ENCODE data around the gene CACNG4.

The CACNG4 gene

DNA sequence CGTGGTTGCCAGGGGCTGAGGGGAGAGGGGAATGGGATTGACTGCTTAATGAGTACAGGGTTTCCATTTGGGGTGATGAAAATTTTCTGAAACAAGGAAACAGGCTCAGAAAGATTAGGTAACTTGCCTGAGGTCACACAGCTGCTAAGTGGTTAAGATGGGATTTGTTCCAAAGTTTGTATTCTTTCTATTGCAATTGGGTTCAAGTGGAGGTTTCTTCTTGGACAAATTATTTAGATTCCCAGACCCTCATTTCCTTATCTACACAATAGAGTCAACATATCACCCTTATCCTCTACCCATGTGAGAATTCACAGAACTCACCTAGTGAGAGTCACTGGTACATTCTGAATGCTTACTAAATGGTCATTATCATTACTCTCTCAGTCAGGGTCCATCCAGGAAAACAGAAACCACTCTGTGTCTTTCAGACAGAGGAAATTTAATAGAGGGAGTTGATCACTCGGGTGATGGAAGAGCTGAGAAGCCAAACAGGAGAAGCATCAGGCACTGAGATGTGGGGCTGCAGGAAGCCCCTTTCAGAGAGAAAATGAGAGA lies 22.6 kb downstream of the CACNG4 start:
- Histone ChIP-seq H3K79me1 (ENCODE audit: low read length) (no peaks in the 10 kb centered on the region), H3K56ac (ENCODE audit: low read length) (no peak overlapping the region), H4K5ac (ENCODE audit: low read length) (no peak overlapping the region), H3K27me3 (ENCODE audit: insufficient read depth, low read length, poor library complexity) (no peaks in the 10 kb centered on the region), H3K4me1 (ENCODE audit: control insufficient read depth, low read depth, low read length) (no peaks in the 10 kb centered on the region), H2BK120ac (ENCODE audit: low read depth, low read length) (no peak overlapping the region), H4K8ac (ENCODE audit: low read depth, low read length) (no peak overlapping the region), H3K4ac (ENCODE audit: low read depth, low read length) (no peak overlapping the region), H3K9ac (ENCODE audit: low read length) (no peak overlapping the region), H3K4me2 (ENCODE audit: low read length) (no peak overlapping the region), H3K79me2 (ENCODE audit: control insufficient read depth, insufficient read depth, low read length) (no peaks in the 10 kb centered on the region), H3K23ac (ENCODE audit: low read length) (no peak overlapping the region), H3K18ac (ENCODE audit: low read length) (no peak overlapping the region), H3K4me3 (ENCODE audit: low read length) (no peak overlapping the region), H2BK5ac (ENCODE audit: low read length) (no peak overlapping the region), H3K36me3 (ENCODE audit: control insufficient read depth, insufficient read depth, low read length) (no peaks in the 10 kb centered on the region), H3K27ac (ENCODE audit: low read depth, low read length) (no peak overlapping the region), H2BK15ac (replicated peaks; ENCODE audit: low read depth) (no peak overlapping the region), H2AK5ac (ENCODE audit: low read length) (no peak overlapping the region)
- DNase-seq = no peak
- no CpG with 5 or more reads among the region's 2 CpGs for WGBS (ENCODE audit: extremely low coverage, insufficient coverage, low lambda C conversion rate)

DNA sequence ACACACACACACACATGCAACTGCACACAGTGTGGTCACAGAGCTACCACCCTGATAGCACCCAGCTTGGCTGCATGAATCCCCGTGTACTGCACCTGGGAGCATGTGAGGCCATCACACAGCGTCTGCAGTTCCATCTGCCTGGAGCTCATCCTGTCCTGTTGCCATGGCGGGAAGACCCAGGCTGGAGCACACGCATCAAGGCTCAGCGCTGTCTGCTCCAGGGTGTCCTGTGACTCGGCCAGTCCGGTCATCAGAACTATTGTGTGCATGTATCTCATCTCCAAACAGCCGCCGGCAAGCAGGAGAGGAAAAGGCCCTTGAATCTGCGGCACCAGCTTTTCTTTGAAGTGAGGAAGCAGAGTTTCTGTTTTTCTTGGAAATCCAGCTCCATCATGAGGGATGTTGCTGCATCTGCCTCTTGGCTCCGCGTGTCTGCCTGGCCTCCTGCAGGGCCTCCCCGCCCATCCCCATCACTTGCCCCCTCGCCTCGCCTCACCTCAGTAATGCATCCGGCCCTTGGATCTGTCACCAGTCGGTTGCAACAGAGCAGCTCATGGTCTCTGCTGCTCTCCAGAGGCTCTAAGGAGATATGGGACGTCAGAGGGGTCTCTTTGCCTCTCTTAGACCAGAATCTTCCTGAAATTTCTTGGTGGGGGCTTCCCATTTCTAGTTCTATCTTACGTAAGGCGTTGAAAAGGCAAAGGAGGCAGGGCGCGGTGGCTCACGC lies 23.7 kb downstream of the CACNG4 start:
- H3K27me3 ChIP-seq (ENCODE audit: insufficient read depth, low read length, poor library complexity) = no peaks in the 10 kb centered on the region
- no peak overlapping the region for H3K27ac ChIP-seq (ENCODE audit: low read depth, low read length)
- H3K18ac ChIP-seq (ENCODE audit: low read length) = no peak overlapping the region
- H3K56ac ChIP-seq (ENCODE audit: low read length) = no peak overlapping the region
- H2BK120ac ChIP-seq (ENCODE audit: low read depth, low read length) = no peak overlapping the region
- no peak overlapping the region for H3K4me2 ChIP-seq (ENCODE audit: low read length)
- H2AK5ac ChIP-seq (ENCODE audit: low read length) = no peak overlapping the region
- H3K23ac ChIP-seq (ENCODE audit: low read length) = no peak overlapping the region
- DNase-seq = peak; percentile 38
- no peak overlapping the region for H3K9ac ChIP-seq (ENCODE audit: low read length)
- WGBS (ENCODE audit: extremely low coverage, insufficient coverage, low lambda C conversion rate) = no CpG with 5 or more reads among the region's 23 CpGs
- H3K36me3 ChIP-seq (ENCODE audit: control insufficient read depth, insufficient read depth, low read length) = no peaks in the 10 kb centered on the region
- no peak overlapping the region for H4K8ac ChIP-seq (ENCODE audit: low read depth, low read length)
- no peaks in the 10 kb centered on the region for H3K4me1 ChIP-seq (ENCODE audit: control insufficient read depth, low read depth, low read length)
- no peak overlapping the region for H2BK5ac ChIP-seq (ENCODE audit: low read length)
- H3K4me3 ChIP-seq (ENCODE audit: low read length) = no peak overlapping the region
- no peak overlapping the region for H3K4ac ChIP-seq (ENCODE audit: low read depth, low read length)
- no peak overlapping the region for H2BK15ac ChIP-seq (replicated peaks; ENCODE audit: low read depth)
- H3K79me1 ChIP-seq (ENCODE audit: low read length) = no peaks in the 10 kb centered on the region
- no peaks in the 10 kb centered on the region for H3K79me2 ChIP-seq (ENCODE audit: control insufficient read depth, insufficient read depth, low read length)
- H4K5ac ChIP-seq (ENCODE audit: low read length) = no peak overlapping the region

DNA sequence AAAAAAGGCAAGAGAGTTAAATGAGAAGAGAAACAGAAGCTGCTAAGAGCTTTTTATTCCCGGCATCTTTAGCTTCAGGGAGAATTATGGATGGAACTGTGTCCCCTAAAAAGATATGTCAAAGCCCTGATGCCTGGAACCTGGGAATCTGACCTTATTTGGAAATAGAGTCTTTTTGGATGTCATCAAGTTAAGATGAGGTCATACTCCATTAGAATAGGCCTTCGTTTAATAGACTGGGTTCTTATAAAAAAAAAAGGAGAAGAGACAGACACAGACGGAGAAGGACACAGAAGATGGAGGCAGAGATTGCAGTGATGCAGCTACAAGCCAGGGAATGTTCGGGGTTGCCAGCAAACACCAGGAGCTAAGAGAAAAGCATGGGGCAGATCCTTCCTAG lies 24.6 kb downstream of the CACNG4 start:
- H3K18ac ChIP-seq (ENCODE audit: low read length) = no peak overlapping the region
- no peak overlapping the region for H3K27ac ChIP-seq (ENCODE audit: low read depth, low read length)
- H3K9ac ChIP-seq (ENCODE audit: low read length) = no peak overlapping the region
- H4K8ac ChIP-seq (ENCODE audit: low read depth, low read length) = no peak overlapping the region
- no peak overlapping the region for H3K56ac ChIP-seq (ENCODE audit: low read length)
- no peak overlapping the region for H2BK120ac ChIP-seq (ENCODE audit: low read depth, low read length)
- no peak overlapping the region for H2BK15ac ChIP-seq (replicated peaks; ENCODE audit: low read depth)
- H4K5ac ChIP-seq (ENCODE audit: low read length) = no peak overlapping the region
- H3K36me3 ChIP-seq (ENCODE audit: control insufficient read depth, insufficient read depth, low read length) = no peaks in the 10 kb centered on the region
- no peak overlapping the region for H2AK5ac ChIP-seq (ENCODE audit: low read length)
- no CpG with 5 or more reads among the region's 4 CpGs for WGBS (ENCODE audit: extremely low coverage, insufficient coverage, low lambda C conversion rate)
- no peak overlapping the region for H3K4me3 ChIP-seq (ENCODE audit: low read length)
- H3K4me2 ChIP-seq (ENCODE audit: low read length) = no peak overlapping the region
- no peaks in the 10 kb centered on the region for H3K79me1 ChIP-seq (ENCODE audit: low read length)
- no peaks in the 10 kb centered on the region for H3K79me2 ChIP-seq (ENCODE audit: control insufficient read depth, insufficient read depth, low read length)
- no peak overlapping the region for H2BK5ac ChIP-seq (ENCODE audit: low read length)
- no peak overlapping the region for H3K23ac ChIP-seq (ENCODE audit: low read length)
- no peaks in the 10 kb centered on the region for H3K27me3 ChIP-seq (ENCODE audit: insufficient read depth, low read length, poor library complexity)
- no peak for DNase-seq
- no peak overlapping the region for H3K4ac ChIP-seq (ENCODE audit: low read depth, low read length)
- H3K4me1 ChIP-seq (ENCODE audit: control insufficient read depth, low read depth, low read length) = no peaks in the 10 kb centered on the region

DNA sequence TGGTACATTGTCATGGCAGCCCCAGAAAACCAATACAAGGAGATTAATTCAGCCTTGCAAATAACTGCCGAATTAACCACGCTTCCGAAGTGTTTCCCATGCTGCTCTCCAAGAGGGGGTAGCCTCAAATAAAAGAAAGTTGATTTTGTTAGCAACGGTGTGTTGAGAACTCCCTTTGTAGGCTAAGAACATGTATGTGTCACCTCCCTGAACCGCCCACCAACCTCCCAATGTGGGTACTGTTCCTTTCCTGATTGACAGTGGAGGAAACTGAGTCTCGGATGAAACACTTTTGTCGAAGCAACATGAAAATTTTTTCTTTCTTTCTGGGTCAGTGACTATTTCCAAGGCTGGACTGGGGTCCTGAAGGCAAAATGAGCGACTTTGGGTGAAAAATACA lies 25.1 kb downstream of the CACNG4 start:
- no peak overlapping the region for H3K56ac ChIP-seq (ENCODE audit: low read length)
- no peaks in the 10 kb centered on the region for H3K4me1 ChIP-seq (ENCODE audit: control insufficient read depth, low read depth, low read length)
- no peaks in the 10 kb centered on the region for H3K79me1 ChIP-seq (ENCODE audit: low read length)
- H3K9ac ChIP-seq (ENCODE audit: low read length) = no peak overlapping the region
- no peak overlapping the region for H3K23ac ChIP-seq (ENCODE audit: low read length)
- no peak overlapping the region for H3K4ac ChIP-seq (ENCODE audit: low read depth, low read length)
- H2BK15ac ChIP-seq (replicated peaks; ENCODE audit: low read depth) = no peak overlapping the region
- no peak overlapping the region for H3K18ac ChIP-seq (ENCODE audit: low read length)
- no peak overlapping the region for H4K8ac ChIP-seq (ENCODE audit: low read depth, low read length)
- H3K27me3 ChIP-seq (ENCODE audit: insufficient read depth, low read length, poor library complexity) = no peaks in the 10 kb centered on the region
- H3K79me2 ChIP-seq (ENCODE audit: control insufficient read depth, insufficient read depth, low read length) = no peaks in the 10 kb centered on the region
- H2BK5ac ChIP-seq (ENCODE audit: low read length) = no peak overlapping the region
- no peak overlapping the region for H3K4me3 ChIP-seq (ENCODE audit: low read length)
- H4K5ac ChIP-seq (ENCODE audit: low read length) = no peak overlapping the region
- no peak for DNase-seq
- no CpG with 5 or more reads among the region's 8 CpGs for WGBS (ENCODE audit: extremely low coverage, insufficient coverage, low lambda C conversion rate)
- no peaks in the 10 kb centered on the region for H3K36me3 ChIP-seq (ENCODE audit: control insufficient read depth, insufficient read depth, low read length)
- no peak overlapping the region for H3K27ac ChIP-seq (ENCODE audit: low read depth, low read length)
- H2AK5ac ChIP-seq (ENCODE audit: low read length) = no peak overlapping the region
- H2BK120ac ChIP-seq (ENCODE audit: low read depth, low read length) = no peak overlapping the region
- H3K4me2 ChIP-seq (ENCODE audit: low read length) = no peak overlapping the region

DNA sequence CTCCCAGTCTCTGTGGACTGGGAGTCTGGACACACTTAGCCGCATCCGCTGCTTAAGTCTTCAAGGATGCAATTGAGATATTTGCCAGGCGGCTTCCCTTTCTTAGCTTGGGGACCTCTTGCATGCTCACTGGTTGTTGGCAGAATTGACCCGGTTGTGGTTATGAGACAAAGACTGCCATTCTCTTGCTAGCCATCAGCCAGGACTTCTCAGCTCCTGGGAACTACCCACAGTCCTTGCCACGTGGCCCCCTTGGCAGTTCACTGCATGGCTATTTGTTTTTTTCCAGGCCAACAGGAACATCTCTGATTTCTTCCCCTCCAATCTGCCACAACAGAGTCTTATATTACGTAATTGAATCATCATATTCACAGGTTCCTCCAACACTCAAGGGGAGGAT lies 25.5 kb downstream of the CACNG4 start:
- H3K18ac ChIP-seq (ENCODE audit: low read length) = no peak overlapping the region
- H3K4ac ChIP-seq (ENCODE audit: low read depth, low read length) = no peak overlapping the region
- no peak overlapping the region for H4K5ac ChIP-seq (ENCODE audit: low read length)
- DNase-seq = no peak
- no peaks in the 10 kb centered on the region for H3K79me2 ChIP-seq (ENCODE audit: control insufficient read depth, insufficient read depth, low read length)
- H3K4me3 ChIP-seq (ENCODE audit: low read length) = no peak overlapping the region
- H3K79me1 ChIP-seq (ENCODE audit: low read length) = no peaks in the 10 kb centered on the region
- H3K27me3 ChIP-seq (ENCODE audit: insufficient read depth, low read length, poor library complexity) = no peaks in the 10 kb centered on the region
- H3K56ac ChIP-seq (ENCODE audit: low read length) = no peak overlapping the region
- H3K9ac ChIP-seq (ENCODE audit: low read length) = no peak overlapping the region
- H3K36me3 ChIP-seq (ENCODE audit: control insufficient read depth, insufficient read depth, low read length) = no peaks in the 10 kb centered on the region
- no peak overlapping the region for H3K27ac ChIP-seq (ENCODE audit: low read depth, low read length)
- no peak overlapping the region for H2BK15ac ChIP-seq (replicated peaks; ENCODE audit: low read depth)
- H3K4me1 ChIP-seq (ENCODE audit: control insufficient read depth, low read depth, low read length) = no peaks in the 10 kb centered on the region
- H3K4me2 ChIP-seq (ENCODE audit: low read length) = no peak overlapping the region
- H3K23ac ChIP-seq (ENCODE audit: low read length) = no peak overlapping the region
- H2BK120ac ChIP-seq (ENCODE audit: low read depth, low read length) = no peak overlapping the region
- H2BK5ac ChIP-seq (ENCODE audit: low read length) = no peak overlapping the region
- WGBS (ENCODE audit: extremely low coverage, insufficient coverage, low lambda C conversion rate) = no CpG with 5 or more reads among the region's 6 CpGs
- no peak overlapping the region for H2AK5ac ChIP-seq (ENCODE audit: low read length)
- H4K8ac ChIP-seq (ENCODE audit: low read depth, low read length) = no peak overlapping the region

Measured in mesendoderm (in vitro differentiated cells).